Common myeloid progenitor, CD34-positive (primary cell): ENCODE results near the gene MAL.

ENCODE experiments used
- CTCF ChIA-PET: fragments of 350-600 bp; sonication (Branson Sonifier 250); formaldehyde crosslinking; loops from one replicate; lab custom pipeline; 2021; ENCODE audit warnings: antibody characterized with exemption; lab: Charles Lee
- POLR2A ChIA-PET: fragments of 350-600 bp; sonication (Branson Sonifier 250); formaldehyde crosslinking; loops from one replicate; lab custom pipeline; 2021; ENCODE audit warnings: antibody characterized with exemption; lab: Charles Lee
- DNase-seq, 3 donors: peaks; one replicate each; pipeline versions ENCODE4 v3.0.0 to v3.0.0-alpha.2; 2013
- H3K27ac ChIP-seq, 2 experiments: 1 replicate in 1 of 2; 2 replicates in 1 of 2; pipeline ENCODE4 v1.7.0; 2013; ENCODE audit warnings: inconsistent platforms in 2 of 2, low read length in 2 of 2, mild to moderate bottlenecking in 2 of 2, low read depth in 1 of 2, moderate library complexity in 1 of 2; ENCODE audit not compliant: severe bottlenecking in 2 of 2, insufficient read depth in 1 of 2, poor library complexity in 1 of 2
- H3K27me3 ChIP-seq, 5 experiments: replicated peaks in 2 of 5; 1 replicate in 3 of 5; 2 replicates in 2 of 5; pipeline versions ENCODE4 v1.6.1 to v1.7.0; 2013; ENCODE audit warnings: low read length in 4 of 5, mild to moderate bottlenecking in 2 of 5, moderate library complexity in 2 of 5, inconsistent platforms in 1 of 5; ENCODE audit not compliant: insufficient read depth in 5 of 5, control insufficient read depth in 4 of 5
- H3K36me3 ChIP-seq, 4 experiments: 1 replicate in 2 of 4; 2 replicates in 2 of 4; pipeline versions ENCODE4 v1.6.1 to v1.7.0; 2013; ENCODE audit warnings: low read length in 3 of 4, control low read depth in 1 of 4, mild to moderate bottlenecking in 1 of 4; ENCODE audit not compliant: control insufficient read depth in 4 of 4, insufficient read depth in 4 of 4
- H3K4me1 ChIP-seq, 4 experiments: 1 replicate in 3 of 4; 2 replicates in 1 of 4; pipeline versions ENCODE4 v1.6.1 to v1.7.1; 2013; ENCODE audit warnings: low read length in 3 of 4, mild to moderate bottlenecking in 3 of 4, control low read depth in 1 of 4, inconsistent platforms in 1 of 4, moderate library complexity in 1 of 4; ENCODE audit not compliant: control insufficient read depth in 4 of 4, insufficient read depth in 4 of 4; ENCODE audit errors: control extremely low read depth in 1 of 4
- H3K4me3 ChIP-seq, 7 experiments: 1 replicate in 4 of 7; 2 replicates in 3 of 7; pipeline versions ENCODE4 v1.5.1 to v1.7.0; 2013; ENCODE audit warnings: mild to moderate bottlenecking in 7 of 7, low read length in 6 of 7, moderate library complexity in 6 of 7, inconsistent platforms in 2 of 7, low read depth in 2 of 7, control low read depth in 1 of 7; ENCODE audit not compliant: insufficient read depth in 4 of 7, control insufficient read depth in 1 of 7; ENCODE audit errors: extremely low read depth in 1 of 7
- H3K9me3 ChIP-seq, 5 experiments: 1 replicate in 4 of 5; 2 replicates in 1 of 5; pipeline versions ENCODE4 v1.6.1 to v1.7.1; 2013; ENCODE audit warnings: low read length in 4 of 5, mild to moderate bottlenecking in 2 of 5, inconsistent platforms in 1 of 5, low read depth in 1 of 5, moderate library complexity in 1 of 5; ENCODE audit not compliant: control insufficient read depth in 4 of 5, insufficient read depth in 2 of 5; ENCODE audit errors: control extremely low read depth in 1 of 5
- WGBS: methylation state at CpG from one replicate; pipeline ENCODE4 v1.1.5; 2013; ENCODE audit not compliant: insufficient coverage; 5-methylcytosine and 5-hydroxymethylcytosine counted together

The MAL gene

DNA sequence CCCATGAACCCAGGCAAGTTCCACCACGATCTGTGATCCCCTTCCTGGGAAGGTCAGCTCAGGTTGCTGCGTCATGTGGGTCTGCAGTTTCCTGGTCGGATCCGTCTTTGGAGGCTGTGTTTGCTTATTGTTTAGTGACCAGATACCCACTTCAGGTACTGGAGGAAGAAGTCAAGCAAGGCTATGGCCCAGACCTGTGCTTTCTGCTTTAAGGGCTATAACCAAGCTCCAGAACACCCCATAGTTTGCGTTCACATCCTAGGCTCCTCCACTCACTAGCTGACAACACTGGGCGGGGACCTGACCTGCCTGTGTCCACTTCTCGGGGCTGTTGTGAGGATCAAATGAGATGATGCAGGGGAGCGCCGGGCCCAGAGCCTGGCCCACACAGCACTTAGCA is 44.0 kb downstream of the MAL start:
- Histone ChIP-seq H3K27me3 (no peaks in the 10 kb centered on the region), H3K4me3 (no peak overlapping the region), H3K27ac (no peak overlapping the region), H3K9me3 (no peaks in the 10 kb centered on the region), H3K4me1 (peaks cover 0 to 10% (median 8%) of the 10 kb centered on the region in 4 experiments), H3K36me3 (no peaks in the 10 kb centered on the region)
- WGBS = 95% methylated on average over 5 of the region's 9 CpGs
- no peak for DNase-seq
- POLR2A ChIA-PET = no interaction called here
- CTCF ChIA-PET = no interaction called here

GRCh38 chr2:95071856-95072255 is 46.3 kb downstream of the MAL start:
- Histone ChIP-seq H3K36me3 (no peaks in the 10 kb centered on the region), H3K4me1 (peaks cover 0 to 33% (median 29%) of the 10 kb centered on the region in 4 experiments), H3K9me3 (no peaks in the 10 kb centered on the region), H3K27ac (no peak overlapping the region), H3K27me3 (no peaks in the 10 kb centered on the region), H3K4me3 (no peak overlapping the region)
- ChIA-PET CTCF (interaction anchor here (1.0 to 2.2 kb wide), 2 partner anchors 19 to 44 kb away, joined by 3 to 9 read pairs; no protein-coding TSS in a partner anchor), POLR2A (no interaction called here)
- DNase-seq = no peak
- WGBS = 94% methylated on average over 3 of the region's 4 CpGs

- Histone ChIP-seq H3K9me3 (no peaks in the 10 kb centered on the region), H3K4me1 (peaks cover 0 to 38% (median 33%) of the 10 kb centered on the region in 4 experiments), H3K27ac (no peak overlapping the region), H3K4me3 (no peak overlapping the region), H3K27me3 (peaks cover 0 to 5% (median 0%) of the 10 kb centered on the region in 5 experiments), H3K36me3 (no peaks in the 10 kb centered on the region)
- no peak for DNase-seq
- 93% methylated on average over 4 of the region's 4 CpGs for WGBS
- POLR2A ChIA-PET = no interaction called here
- CTCF ChIA-PET = interaction anchor here (1.1 to 7.6 kb wide), 5 partner anchors 9 to 50 kb away, joined by 3 to 46 read pairs (median 5); no protein-coding TSS in a partner anchor
These were observed 46.9 kb downstream of the MAL start for GRCh38 chr2:95072424-95072823.

- peak overlapping the region in 2 of 7 experiments; percentile 2 to 45 for H3K4me3 ChIP-seq
- peaks cover 0 to 38% (median 33%) of the 10 kb centered on the region in 4 experiments for H3K4me1 ChIP-seq
- CTCF ChIA-PET = interaction anchor here (0.8 to 7.6 kb wide), 9 partner anchors 8 to 52 kb away, joined by 3 to 46 read pairs (median 3); partner anchors contain the start of gene MRPS5
- DNase-seq = no peak
- 91% methylated on average over 15 of the region's 18 CpGs for WGBS
- H3K9me3 ChIP-seq = no peaks in the 10 kb centered on the region
- peaks cover 0 to 11% (median 3%) of the 10 kb centered on the region in 5 experiments for H3K27me3 ChIP-seq
- POLR2A ChIA-PET = no interaction called here
- H3K27ac ChIP-seq = no peak overlapping the region
- no peaks in the 10 kb centered on the region for H3K36me3 ChIP-seq
These were observed 48.6 kb downstream of the MAL start for GRCh38 chr2:95073856-95074662.

- peaks cover 0 to 38% (median 33%) of the 10 kb centered on the region in 4 experiments for H3K4me1 ChIP-seq
- no peaks in the 10 kb centered on the region for H3K36me3 ChIP-seq
- no peaks in the 10 kb centered on the region for H3K9me3 ChIP-seq
- WGBS = 56% methylated on average over 13 of the region's 15 CpGs
- peaks cover 0 to 11% (median 3%) of the 10 kb centered on the region in 5 experiments for H3K27me3 ChIP-seq
- peak overlapping the region in 2 of 7 experiments; percentile 2 to 45 for H3K4me3 ChIP-seq
- POLR2A ChIA-PET = no interaction called here
- peak in 2 of 3 donors; percentile 75 to 81 for DNase-seq
- CTCF ChIA-PET = interaction anchor here (0.8 to 7.6 kb wide), 10 partner anchors 9 to 52 kb away, joined by 3 to 46 read pairs (median 4); partner anchors contain the start of gene MRPS5
- H3K27ac ChIP-seq = no peak overlapping the region
These were observed 49.3 kb downstream of the MAL start for GRCh38 chr2:95074663-95075439.

GRCh38 chr2:95075440-95076132 is 50.1 kb downstream of the MAL start:
- Histone ChIP-seq H3K36me3 (no peaks in the 10 kb centered on the region), H3K4me1 (peaks cover 0 to 38% (median 33%) of the 10 kb centered on the region in 4 experiments), H3K27ac (no peak overlapping the region), H3K4me3 (no peak overlapping the region), H3K9me3 (no peaks in the 10 kb centered on the region), H3K27me3 (peaks cover 0 to 11% (median 3%) of the 10 kb centered on the region in 5 experiments)
- ChIA-PET CTCF (interaction anchor here (0.8 to 7.6 kb wide), 7 partner anchors 9 to 53 kb away, joined by 3 to 46 read pairs (median 7); partner anchors contain the start of gene MRPS5), POLR2A (no interaction called here)
- 71% methylated on average over 6 of the region's 8 CpGs for WGBS
- peak in 1 of 3 donors; percentile 41 for DNase-seq
